Measurements from ENCODE around the gene ACAP3. TPM values are rescaled to one million over a fixed set of nuclear protein-coding genes. Genes with fewer than 3 reads are reported as not detected.

The ACAP3 gene
- total RNA-seq, 1 donor from 2014 or later = 10.7 TPM

DNA sequence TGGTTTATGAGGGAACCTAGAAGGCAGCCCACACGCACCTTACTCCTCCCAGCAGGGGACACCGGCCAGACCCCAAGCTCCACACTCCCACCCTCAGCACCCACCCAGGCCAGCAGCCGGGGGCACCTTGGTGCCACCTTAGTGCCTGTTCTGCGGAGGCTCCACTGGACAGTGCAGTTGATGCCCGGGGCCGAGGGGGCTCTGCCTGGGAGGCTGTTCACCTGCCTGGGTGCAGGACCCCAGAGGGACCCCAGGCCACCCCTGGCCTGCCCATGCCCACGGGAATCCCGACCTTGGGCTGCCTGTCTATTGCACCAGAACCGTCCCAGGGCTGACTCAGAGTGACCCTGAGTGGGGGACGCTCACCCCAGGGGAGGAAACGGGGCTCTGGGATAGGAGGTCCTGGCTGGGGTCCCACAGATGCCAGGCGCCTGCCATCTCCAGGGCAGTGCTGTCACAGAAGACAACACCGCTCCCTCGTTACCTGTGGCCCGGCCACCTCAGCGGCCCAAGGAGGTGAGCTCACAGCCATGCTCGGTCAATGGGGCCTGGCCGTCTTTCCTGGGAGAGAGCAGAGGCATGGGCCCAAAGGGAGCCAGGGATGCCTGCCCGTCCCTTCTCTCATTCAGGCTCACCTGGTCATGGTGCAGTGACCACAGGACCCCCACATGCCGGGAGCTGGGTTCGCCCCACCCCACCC, 26.8 kb downstream of the ACAP3 start:
- TF ChIP-seq EZH2phosphoT487 (IDR thresholded peaks at IDR 0.05) (no peak), EZH2 (IDR thresholded peaks at IDR 0.05) (no peak)
- TF ChIP-seq, protein P1, sequence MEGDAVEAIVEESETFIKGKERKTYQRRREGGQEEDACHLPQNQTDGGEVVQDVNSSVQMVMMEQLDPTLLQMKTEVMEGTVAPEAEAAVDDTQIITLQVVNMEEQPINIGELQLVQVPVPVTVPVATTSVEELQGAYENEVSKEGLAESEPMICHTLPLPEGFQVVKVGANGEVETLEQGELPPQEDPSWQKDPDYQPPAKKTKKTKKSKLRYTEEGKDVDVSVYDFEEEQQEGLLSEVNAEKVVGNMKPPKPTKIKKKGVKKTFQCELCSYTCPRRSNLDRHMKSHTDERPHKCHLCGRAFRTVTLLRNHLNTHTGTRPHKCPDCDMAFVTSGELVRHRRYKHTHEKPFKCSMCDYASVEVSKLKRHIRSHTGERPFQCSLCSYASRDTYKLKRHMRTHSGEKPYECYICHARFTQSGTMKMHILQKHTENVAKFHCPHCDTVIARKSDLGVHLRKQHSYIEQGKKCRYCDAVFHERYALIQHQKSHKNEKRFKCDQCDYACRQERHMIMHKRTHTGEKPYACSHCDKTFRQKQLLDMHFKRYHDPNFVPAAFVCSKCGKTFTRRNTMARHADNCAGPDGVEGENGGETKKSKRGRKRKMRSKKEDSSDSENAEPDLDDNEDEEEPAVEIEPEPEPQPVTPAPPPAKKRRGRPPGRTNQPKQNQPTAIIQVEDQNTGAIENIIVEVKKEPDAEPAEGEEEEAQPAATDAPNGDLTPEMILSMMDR (IDR thresholded peaks at IDR 0.05) = no peak
- no peak for DNase-seq (ENCODE audit: low spot score)
- no peaks in the 10 kb centered on the region for H4K20me1 ChIP-seq (ENCODE audit: low read depth)
- no peaks in the 10 kb centered on the region for H3K4me1 ChIP-seq
- Mint-ChIP-seq H3K27me3 (ENCODE audit: insufficient read depth, low read depth) (peaks cover 5% of the 10 kb centered on the region), H3K9me3 (no peaks in the 10 kb centered on the region), H3K4me3 (no peak overlapping the region), H3K4me1 (peaks cover 11% of the 10 kb centered on the region), H3K27ac (no peak overlapping the region), H3K36me3 (no peaks in the 10 kb centered on the region)
- no peaks in the 10 kb centered on the region for H3K36me3 ChIP-seq
- no peaks in the 10 kb centered on the region for H3K79me2 ChIP-seq (ENCODE audit: low read depth)
- peaks cover 10% of the 10 kb centered on the region for H3F3A ChIP-seq (ENCODE audit: low read depth)
- H3K4me3 ChIP-seq = no peak overlapping the region
- no peaks in the 10 kb centered on the region for H3K9me3 ChIP-seq (ENCODE audit: low read depth)
- H3K27me3 ChIP-seq = no peaks in the 10 kb centered on the region
- no peak overlapping the region for H3K27ac ChIP-seq
- no peak overlapping the region for H3K9ac ChIP-seq
- H3K4me2 ChIP-seq = no peak overlapping the region
- no peak overlapping the region for H2AFZ ChIP-seq (replicated peaks)

GRCh38 chr1:1279028-1279427, 28.7 kb downstream of the ACAP3 start:
- Mint-ChIP-seq H3K4me1 (peaks cover 21% of the 10 kb centered on the region), H3K27ac (no peak overlapping the region), H3K4me3 (no peak overlapping the region), H3K27me3 (ENCODE audit: insufficient read depth, low read depth) (peaks cover 9% of the 10 kb centered on the region), H3K9me3 (peaks cover 2% of the 10 kb centered on the region), H3K36me3 (peaks cover 3% of the 10 kb centered on the region)
- DNase-seq (ENCODE audit: low spot score) = no peak
- no peaks in the 10 kb centered on the region for H4K20me1 ChIP-seq (ENCODE audit: low read depth)
- H3K9ac ChIP-seq = no peak overlapping the region
- no peaks in the 10 kb centered on the region for H3F3A ChIP-seq (ENCODE audit: low read depth)
- H3K36me3 ChIP-seq = no peaks in the 10 kb centered on the region
- H3K27ac ChIP-seq = no peak overlapping the region
- peaks cover 3% of the 10 kb centered on the region for H3K4me1 ChIP-seq
- TF ChIP-seq, protein P1 (IDR thresholded peaks at IDR 0.05) = no peak
- no peak for TF ChIP-seq EZH2phosphoT487 (IDR thresholded peaks at IDR 0.05)
- TF ChIP-seq EZH2 (IDR thresholded peaks at IDR 0.05) = no peak
- no peaks in the 10 kb centered on the region for H3K79me2 ChIP-seq (ENCODE audit: low read depth)
- no peaks in the 10 kb centered on the region for H3K9me3 ChIP-seq (ENCODE audit: low read depth)
- no peaks in the 10 kb centered on the region for H3K27me3 ChIP-seq
- no peak overlapping the region for H3K4me2 ChIP-seq
- H3K4me3 ChIP-seq = no peak overlapping the region
- no peak overlapping the region for H2AFZ ChIP-seq (replicated peaks)

- H3K4me3 Mint-ChIP-seq = no peak overlapping the region
Measured at GRCh38 chr1:1278620-1279019, 29.1 kb downstream of the ACAP3 start.

More at GRCh38 chr1:1278620-1279019, 29.1 kb downstream of the ACAP3 start:
- H3F3A ChIP-seq (ENCODE audit: low read depth) = no peaks in the 10 kb centered on the region
- no peak overlapping the region for H2AFZ ChIP-seq (replicated peaks)
- no peak overlapping the region for H3K27ac ChIP-seq
- no peak overlapping the region for H3K27ac Mint-ChIP-seq
- H3K36me3 ChIP-seq = no peaks in the 10 kb centered on the region
- H3K27me3 Mint-ChIP-seq (ENCODE audit: insufficient read depth, low read depth) = peaks cover 9% of the 10 kb centered on the region
- peaks cover 19% of the 10 kb centered on the region for H3K4me1 Mint-ChIP-seq
- no peak for DNase-seq (ENCODE audit: low spot score)
- H3K79me2 ChIP-seq (ENCODE audit: low read depth) = no peaks in the 10 kb centered on the region
- no peak overlapping the region for H3K9ac ChIP-seq
- no peaks in the 10 kb centered on the region for H3K9me3 ChIP-seq (ENCODE audit: low read depth)
- H3K4me3 ChIP-seq = no peak overlapping the region
- no peaks in the 10 kb centered on the region for H4K20me1 ChIP-seq (ENCODE audit: low read depth)
- peaks cover 2% of the 10 kb centered on the region for H3K9me3 Mint-ChIP-seq
- no peaks in the 10 kb centered on the region for H3K27me3 ChIP-seq
- peaks cover 3% of the 10 kb centered on the region for H3K36me3 Mint-ChIP-seq
- peaks cover 3% of the 10 kb centered on the region for H3K4me1 ChIP-seq
- H3K4me2 ChIP-seq = no peak overlapping the region
- TF ChIP-seq EZH2 (IDR thresholded peaks at IDR 0.05) = no peak
- no peak for TF ChIP-seq EZH2phosphoT487 (IDR thresholded peaks at IDR 0.05)
- TF ChIP-seq, protein P1 (IDR thresholded peaks at IDR 0.05) = no peak

Data from neural progenitor cell (in vitro differentiated cells).